A673 (cell line): Measurements from ENCODE around the gene PAX3.

Experiments
- CTCF ChIP-seq: fragments of 300-800, 200-600 bp; sonication (generic); conservative IDR thresholded peaks from 2 replicates; pipeline ENCODE4 v1.5.1; 2017; ENCODE audit warnings: low read depth, mild to moderate bottlenecking, antibody characterized with exemption, low read length, moderate library complexity, mixed read lengths
- EZH2 ChIP-seq: fragments of 200-600 bp; sonication (generic); IDR thresholded peaks from 2 replicates; pipeline ENCODE4 v1.6.1; 2017; ENCODE audit warnings: borderline replicate concordance, low read depth, mild to moderate bottlenecking, mixed read lengths, antibody characterized with exemption, low read length; ENCODE audit not compliant: poor library complexity, severe bottlenecking

- TF ChIP-seq CTCF (no peak), EZH2 (no peak)
These were observed 56.3 kb downstream of the PAX3 start for GRCh38 chr2:222242532-222242931.
